Common myeloid progenitor, CD34-positive (primary cell): ENCODE results near the gene ZNF641.
A peak's percentile ranks its signal among the peaks of the same experiment; 100 is the strongest.

ENCODE experiments used
- CTCF ChIA-PET: fragments of 350-600 bp; sonication (Branson Sonifier 250); formaldehyde crosslinking; loops from one replicate; lab custom pipeline; 2021; ENCODE audit warnings: antibody characterized with exemption; lab: Charles Lee
- POLR2A ChIA-PET: fragments of 350-600 bp; sonication (Branson Sonifier 250); formaldehyde crosslinking; loops from one replicate; lab custom pipeline; 2021; ENCODE audit warnings: antibody characterized with exemption; lab: Charles Lee
- DNase-seq, 3 donors: peaks; one replicate each; pipeline versions ENCODE4 v3.0.0 to v3.0.0-alpha.2; 2013
- H3K27ac ChIP-seq, 2 experiments: 1 replicate in 1 of 2; 2 replicates in 1 of 2; pipeline ENCODE4 v1.7.0; 2013; ENCODE audit warnings: inconsistent platforms in 2 of 2, low read length in 2 of 2, mild to moderate bottlenecking in 2 of 2, low read depth in 1 of 2, moderate library complexity in 1 of 2; ENCODE audit not compliant: severe bottlenecking in 2 of 2, insufficient read depth in 1 of 2, poor library complexity in 1 of 2
- H3K27me3 ChIP-seq, 5 experiments: replicated peaks in 2 of 5; 1 replicate in 3 of 5; 2 replicates in 2 of 5; pipeline versions ENCODE4 v1.6.1 to v1.7.0; 2013; ENCODE audit warnings: low read length in 4 of 5, mild to moderate bottlenecking in 2 of 5, moderate library complexity in 2 of 5, inconsistent platforms in 1 of 5; ENCODE audit not compliant: insufficient read depth in 5 of 5, control insufficient read depth in 4 of 5
- H3K36me3 ChIP-seq, 4 experiments: 1 replicate in 2 of 4; 2 replicates in 2 of 4; pipeline versions ENCODE4 v1.6.1 to v1.7.0; 2013; ENCODE audit warnings: low read length in 3 of 4, control low read depth in 1 of 4, mild to moderate bottlenecking in 1 of 4; ENCODE audit not compliant: control insufficient read depth in 4 of 4, insufficient read depth in 4 of 4
- H3K4me1 ChIP-seq, 4 experiments: 1 replicate in 3 of 4; 2 replicates in 1 of 4; pipeline versions ENCODE4 v1.6.1 to v1.7.1; 2013; ENCODE audit warnings: low read length in 3 of 4, mild to moderate bottlenecking in 3 of 4, control low read depth in 1 of 4, inconsistent platforms in 1 of 4, moderate library complexity in 1 of 4; ENCODE audit not compliant: control insufficient read depth in 4 of 4, insufficient read depth in 4 of 4; ENCODE audit errors: control extremely low read depth in 1 of 4
- H3K4me3 ChIP-seq, 7 experiments: 1 replicate in 4 of 7; 2 replicates in 3 of 7; pipeline versions ENCODE4 v1.5.1 to v1.7.0; 2013; ENCODE audit warnings: mild to moderate bottlenecking in 7 of 7, low read length in 6 of 7, moderate library complexity in 6 of 7, inconsistent platforms in 2 of 7, low read depth in 2 of 7, control low read depth in 1 of 7; ENCODE audit not compliant: insufficient read depth in 4 of 7, control insufficient read depth in 1 of 7; ENCODE audit errors: extremely low read depth in 1 of 7
- H3K9me3 ChIP-seq, 5 experiments: 1 replicate in 4 of 5; 2 replicates in 1 of 5; pipeline versions ENCODE4 v1.6.1 to v1.7.1; 2013; ENCODE audit warnings: low read length in 4 of 5, mild to moderate bottlenecking in 2 of 5, inconsistent platforms in 1 of 5, low read depth in 1 of 5, moderate library complexity in 1 of 5; ENCODE audit not compliant: control insufficient read depth in 4 of 5, insufficient read depth in 2 of 5; ENCODE audit errors: control extremely low read depth in 1 of 5
- WGBS: methylation state at CpG from one replicate; pipeline ENCODE4 v1.1.5; 2013; ENCODE audit not compliant: insufficient coverage; 5-methylcytosine and 5-hydroxymethylcytosine counted together

The ZNF641 gene

DNA sequence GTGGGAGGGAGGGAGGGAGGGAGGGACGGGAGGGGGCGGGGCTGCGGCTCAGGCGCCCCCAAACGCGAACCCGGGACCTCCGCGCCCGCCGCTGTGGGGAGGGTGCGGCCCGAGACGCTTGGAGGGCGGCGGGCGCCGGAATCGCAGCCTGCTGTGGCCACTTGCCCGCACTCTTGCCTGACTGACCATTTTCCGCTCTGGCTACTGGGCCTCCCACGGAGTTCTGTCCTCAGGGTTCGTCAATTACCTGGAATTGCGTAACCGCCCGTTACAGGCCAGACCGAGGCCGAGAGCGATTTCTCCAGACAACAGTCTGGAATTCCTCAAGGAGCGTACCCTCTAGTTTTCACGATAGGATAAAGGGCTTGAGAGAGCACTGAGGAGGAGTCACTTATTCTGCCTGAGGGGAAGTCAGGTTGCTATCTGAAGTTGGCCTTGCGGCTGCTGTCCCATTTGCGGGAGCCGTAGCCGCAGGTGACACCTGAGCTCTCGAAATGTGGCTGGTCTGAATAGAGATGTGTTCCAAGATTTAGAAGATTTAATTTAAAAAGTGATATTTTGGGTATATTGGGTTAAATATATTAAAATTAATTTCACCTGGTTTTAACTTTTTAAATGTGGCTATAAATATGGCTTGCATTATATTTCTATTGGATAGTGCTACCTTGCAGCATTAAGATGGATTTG is 446 bp upstream of the ZNF641 start:
- no peaks in the 10 kb centered on the region for H3K9me3 ChIP-seq
- peak in 1 of 3 donors; percentile 4 for DNase-seq
- H3K36me3 ChIP-seq, result peaks cover 4 to 15% (median 10%) of the 10 kb centered on the region in 4 experiments
- ChIA-PET CTCF (no interaction called here), POLR2A (no interaction called here)
- peak overlapping the region in 1 of 2 experiments; percentile 78 for H3K27ac ChIP-seq
- peak overlapping the region; percentile 76 to 88 (median 83) for H3K4me3 ChIP-seq
- no peaks in the 10 kb centered on the region for H3K27me3 ChIP-seq
- WGBS, result 0% methylated on average over 26 of the region's 36 CpGs
- H3K4me1 ChIP-seq, result peaks cover 0 to 23% (median 15%) of the 10 kb centered on the region in 4 experiments

DNA sequence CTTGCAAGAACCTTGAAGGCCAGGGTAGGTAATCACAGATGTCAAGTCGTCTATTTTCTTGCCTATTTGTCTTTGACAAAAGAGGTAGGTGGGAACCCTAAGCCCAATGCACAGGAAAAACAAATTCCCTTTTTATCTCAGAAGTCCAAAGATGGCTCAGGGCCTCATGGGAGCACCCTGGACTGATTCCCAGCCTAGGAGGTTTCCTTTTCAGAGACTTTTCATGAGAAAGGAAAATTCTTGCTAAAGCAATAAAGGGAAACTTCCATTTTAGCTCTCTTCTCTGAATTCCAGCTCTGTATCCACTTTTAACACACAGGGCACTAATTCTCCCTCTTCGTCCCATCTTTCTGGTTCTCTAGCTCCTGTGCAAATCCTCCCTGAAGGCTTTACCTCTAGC is 1.2 kb downstream of the ZNF641 start:
- Histone ChIP-seq H3K27ac (no peak overlapping the region), H3K4me3 (peak overlapping the region in 2 of 7 experiments; percentile 58 to 81), H3K36me3 (peaks cover 4 to 27% (median 17%) of the 10 kb centered on the region in 4 experiments), H3K9me3 (no peaks in the 10 kb centered on the region), H3K4me1 (peaks cover 0 to 23% (median 15%) of the 10 kb centered on the region in 4 experiments), H3K27me3 (no peaks in the 10 kb centered on the region)
- 100% methylated on average over 1 of the region's 2 CpGs for WGBS
- no peak for DNase-seq
- CTCF ChIA-PET, result interaction anchor here (0.6 kb wide), 1 partner anchor 452 kb away, joined by 3 read pairs; no protein-coding TSS in a partner anchor
- POLR2A ChIA-PET, result no interaction called here

DNA sequence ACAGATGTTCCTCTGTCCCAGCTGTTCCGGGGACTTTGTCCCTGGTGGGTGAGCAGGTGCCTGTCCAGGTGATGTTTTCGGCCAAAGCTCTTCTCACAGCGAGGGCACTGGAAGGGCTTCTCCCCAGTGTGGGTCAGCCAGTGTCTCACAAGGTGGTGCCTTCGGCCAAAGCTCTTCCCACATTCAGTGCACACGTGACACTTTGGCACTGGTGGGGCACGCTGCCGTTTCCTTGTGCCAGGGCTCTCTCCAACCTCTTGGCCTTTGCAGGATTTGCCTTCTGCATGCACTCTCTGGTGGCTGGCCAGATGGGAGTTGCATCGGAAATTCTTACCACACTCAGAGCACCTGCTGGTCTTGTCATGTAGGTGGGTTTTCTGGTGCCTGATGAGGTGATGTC is 7.7 kb downstream of the ZNF641 start:
- Histone ChIP-seq H3K4me1 (no peaks in the 10 kb centered on the region), H3K9me3 (no peaks in the 10 kb centered on the region), H3K4me3 (no peak overlapping the region), H3K36me3 (peaks cover 8 to 47% (median 26%) of the 10 kb centered on the region in 4 experiments), H3K27ac (no peak overlapping the region), H3K27me3 (no peaks in the 10 kb centered on the region)
- ChIA-PET POLR2A (no interaction called here), CTCF (no interaction called here)
- WGBS, result over 99% methylated on average over 7 of the region's 8 CpGs
- DNase-seq, result no peak

DNA sequence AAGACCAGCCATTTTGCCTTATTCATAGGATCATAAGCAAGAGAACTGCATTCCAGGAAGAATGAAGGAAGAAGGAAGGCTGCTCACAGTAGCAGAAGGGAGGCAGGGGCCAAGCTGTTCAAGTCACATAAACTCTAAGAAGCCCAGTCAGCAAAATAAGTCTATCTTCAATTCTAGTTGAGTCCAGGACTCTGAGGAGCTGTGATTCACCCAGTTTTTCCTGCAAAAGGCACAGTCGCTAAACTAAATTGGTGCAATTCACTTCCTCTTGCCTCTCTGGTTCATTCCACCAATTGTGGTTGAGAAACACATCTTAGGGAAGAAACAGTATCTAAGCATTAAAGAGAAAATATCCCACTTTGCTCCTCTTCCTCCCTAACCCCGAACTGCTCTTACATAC is 9.8 kb downstream of the ZNF641 start:
- DNase-seq, result no peak
- H3K27ac ChIP-seq, result no peak overlapping the region
- POLR2A ChIA-PET, result no interaction called here
- H3K27me3 ChIP-seq, result no peaks in the 10 kb centered on the region
- H3K4me3 ChIP-seq, result no peak overlapping the region
- H3K9me3 ChIP-seq, result no peaks in the 10 kb centered on the region
- CTCF ChIA-PET, result no interaction called here
- WGBS, result no CpG with 5 or more reads among the region's 2 CpGs
- H3K4me1 ChIP-seq, result no peaks in the 10 kb centered on the region
- H3K36me3 ChIP-seq, result peaks cover 4 to 31% (median 16%) of the 10 kb centered on the region in 4 experiments

DNA sequence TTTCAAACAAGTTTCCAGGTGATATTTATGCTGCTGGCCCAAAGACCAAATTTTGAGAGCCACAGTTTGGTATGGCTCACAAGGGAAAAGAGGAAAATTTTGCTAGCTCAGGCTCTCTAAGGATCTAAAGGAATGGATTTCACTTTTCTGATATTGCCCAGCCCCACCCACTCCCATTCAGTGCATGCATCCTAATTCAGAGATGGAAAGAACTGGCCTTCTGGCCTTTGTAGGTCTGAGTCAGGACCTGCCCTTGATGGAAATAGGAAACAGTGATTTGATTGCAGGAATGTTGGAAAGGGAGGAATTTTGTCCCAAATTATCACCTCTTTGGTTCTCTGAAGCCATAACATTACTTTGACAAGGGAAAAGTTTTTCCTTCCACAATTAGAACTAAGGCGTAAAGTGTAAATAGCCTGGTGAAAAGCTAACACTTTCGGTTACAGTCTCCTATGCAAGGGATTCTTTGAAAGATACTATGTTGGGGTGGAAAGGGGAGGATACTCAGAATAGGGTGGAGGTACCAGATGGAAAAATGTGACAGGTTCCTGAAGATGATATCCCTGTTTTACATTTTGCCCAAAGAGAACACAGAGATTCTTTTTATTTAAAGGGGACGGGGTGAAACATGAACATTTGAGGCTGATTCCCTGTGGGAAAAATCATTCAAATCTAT is 11.1 kb downstream of the ZNF641 start:
- Histone ChIP-seq H3K4me3 (no peak overlapping the region), H3K36me3 (peaks cover 0 to 22% (median 11%) of the 10 kb centered on the region in 4 experiments), H3K4me1 (no peaks in the 10 kb centered on the region), H3K27ac (no peak overlapping the region), H3K9me3 (no peaks in the 10 kb centered on the region), H3K27me3 (no peaks in the 10 kb centered on the region)
- DNase-seq, result no peak
- ChIA-PET CTCF (no interaction called here), POLR2A (no interaction called here)
- WGBS, result 95% methylated on average over 2 of the region's 3 CpGs

DNA sequence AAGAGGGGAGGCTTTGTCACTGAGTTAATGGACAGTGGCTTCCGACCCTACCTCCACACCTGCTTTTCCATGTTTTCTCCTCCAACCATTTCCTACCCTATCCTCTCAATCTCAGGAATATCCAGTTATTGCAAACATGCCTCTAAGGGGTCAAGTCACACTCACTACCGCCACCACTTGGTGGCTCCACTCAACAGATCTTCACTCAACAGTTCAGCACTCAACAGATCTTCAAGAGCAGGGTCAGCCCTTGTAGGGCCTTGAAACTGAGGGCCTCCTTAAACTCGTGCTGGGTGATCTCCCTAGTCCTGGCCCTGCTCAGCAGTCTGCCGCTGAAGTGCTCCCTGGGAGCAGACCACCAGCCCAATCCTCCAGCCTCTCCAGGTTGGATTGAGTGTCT is 14.2 kb downstream of the ZNF641 start:
- POLR2A ChIA-PET, result no interaction called here
- DNase-seq, result no peak
- Histone ChIP-seq H3K9me3 (no peaks in the 10 kb centered on the region), H3K27me3 (no peaks in the 10 kb centered on the region), H3K36me3 (peaks cover 0 to 3% (median 0%) of the 10 kb centered on the region in 4 experiments), H3K4me3 (no peak overlapping the region), H3K4me1 (no peaks in the 10 kb centered on the region), H3K27ac (no peak overlapping the region)
- CTCF ChIA-PET, result interaction anchor here (1.2 kb wide), 1 partner anchor 10 kb away, joined by 3 read pairs; no protein-coding TSS in a partner anchor
- WGBS, result 78% methylated on average over 3 of the region's 4 CpGs

DNA sequence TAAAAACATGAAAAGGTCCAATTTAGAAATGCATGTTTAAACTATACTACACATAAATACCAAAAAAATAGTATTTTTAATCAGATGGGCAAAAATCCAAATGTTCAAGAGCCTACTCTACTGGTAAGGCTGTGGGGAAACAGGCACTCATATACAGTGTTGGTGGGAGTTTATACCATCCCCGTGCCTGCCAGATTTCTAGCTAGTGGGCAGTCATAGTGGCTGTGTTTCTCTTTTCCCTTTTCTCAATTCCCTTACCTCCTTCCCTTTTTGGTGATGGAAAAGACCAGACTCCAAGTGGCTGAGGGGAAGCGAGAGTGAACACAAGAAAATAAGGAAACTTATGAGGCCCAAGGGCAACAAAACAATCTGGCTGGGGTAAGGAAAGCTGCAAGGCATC is 14.7 kb downstream of the ZNF641 start:
- Histone ChIP-seq H3K27me3 (no peaks in the 10 kb centered on the region), H3K9me3 (no peaks in the 10 kb centered on the region), H3K4me1 (no peaks in the 10 kb centered on the region), H3K36me3 (peaks cover 0 to 3% (median 0%) of the 10 kb centered on the region in 4 experiments), H3K4me3 (no peak overlapping the region), H3K27ac (no peak overlapping the region)
- ChIA-PET POLR2A (no interaction called here), CTCF (interaction anchor here (1.2 kb wide), 1 partner anchor 10 kb away, joined by 3 read pairs; no protein-coding TSS in a partner anchor)
- DNase-seq, result no peak
- 58% methylated on average over 2 of the region's 2 CpGs for WGBS
